ENCODE results near the gene ALDH1A2. TPM values are rescaled to one million over a fixed set of nuclear protein-coding genes. Genes with fewer than 3 reads are reported as not detected.

The ALDH1A2 gene
- total and polyA plus RNA-seq, 5 donors: 14.7 to 71.0 (median 60.2) TPM

GRCh38 chr15:57951328-57951932, 114.1 kb downstream of the ALDH1A2 start:
- intact Hi-C loops (cut with DNase I): no loop called here
- no peak for DNase-seq
- Histone ChIP-seq H3K4me3 (ENCODE audit: low read length) (no peak overlapping the region), H3K27me3 (ENCODE audit: control insufficient read depth, insufficient read depth) (no peaks in the 10 kb centered on the region), H3K9me3 (ENCODE audit: control insufficient read depth, low read length) (no peaks in the 10 kb centered on the region), H3K27ac (ENCODE audit: low read length) (no peak overlapping the region), H3K4me1 (ENCODE audit: control insufficient read depth, insufficient read depth, low read length) (peaks cover 6% of the 10 kb centered on the region)
- WGBS: 83% methylated on average over 7 of the region's 7 CpGs
- no peak for ATAC-seq

GRCh38 chr15:57950381-57950946, 115.0 kb downstream of the ALDH1A2 start:
- no peak for DNase-seq
- ATAC-seq: no peak
- peaks cover 6% of the 10 kb centered on the region for H3K4me1 ChIP-seq (ENCODE audit: control insufficient read depth, insufficient read depth, low read length)
- H3K27ac ChIP-seq (ENCODE audit: low read length): no peak overlapping the region
- WGBS: 69% methylated on average over 8 of the region's 8 CpGs
- H3K27me3 ChIP-seq (ENCODE audit: control insufficient read depth, insufficient read depth): no peaks in the 10 kb centered on the region
- no peaks in the 10 kb centered on the region for H3K9me3 ChIP-seq (ENCODE audit: control insufficient read depth, low read length)
- intact Hi-C loops (cut with DNase I): no loop called here
- H3K4me3 ChIP-seq (ENCODE audit: low read length): no peak overlapping the region

GRCh38 chr15:57949374-57949943, 116.1 kb downstream of the ALDH1A2 start:
- Histone ChIP-seq H3K9me3 (ENCODE audit: control insufficient read depth, low read length) (no peaks in the 10 kb centered on the region), H3K27ac (ENCODE audit: low read length) (no peak overlapping the region), H3K4me3 (ENCODE audit: low read length) (no peak overlapping the region), H3K4me1 (ENCODE audit: control insufficient read depth, insufficient read depth, low read length) (peaks cover 6% of the 10 kb centered on the region), H3K27me3 (ENCODE audit: control insufficient read depth, insufficient read depth) (no peaks in the 10 kb centered on the region)
- intact Hi-C loops (cut with DNase I): no loop called here
- DNase-seq (no peak), ATAC-seq (no peak)
- 93% methylated on average over 3 of the region's 3 CpGs for WGBS

DNA sequence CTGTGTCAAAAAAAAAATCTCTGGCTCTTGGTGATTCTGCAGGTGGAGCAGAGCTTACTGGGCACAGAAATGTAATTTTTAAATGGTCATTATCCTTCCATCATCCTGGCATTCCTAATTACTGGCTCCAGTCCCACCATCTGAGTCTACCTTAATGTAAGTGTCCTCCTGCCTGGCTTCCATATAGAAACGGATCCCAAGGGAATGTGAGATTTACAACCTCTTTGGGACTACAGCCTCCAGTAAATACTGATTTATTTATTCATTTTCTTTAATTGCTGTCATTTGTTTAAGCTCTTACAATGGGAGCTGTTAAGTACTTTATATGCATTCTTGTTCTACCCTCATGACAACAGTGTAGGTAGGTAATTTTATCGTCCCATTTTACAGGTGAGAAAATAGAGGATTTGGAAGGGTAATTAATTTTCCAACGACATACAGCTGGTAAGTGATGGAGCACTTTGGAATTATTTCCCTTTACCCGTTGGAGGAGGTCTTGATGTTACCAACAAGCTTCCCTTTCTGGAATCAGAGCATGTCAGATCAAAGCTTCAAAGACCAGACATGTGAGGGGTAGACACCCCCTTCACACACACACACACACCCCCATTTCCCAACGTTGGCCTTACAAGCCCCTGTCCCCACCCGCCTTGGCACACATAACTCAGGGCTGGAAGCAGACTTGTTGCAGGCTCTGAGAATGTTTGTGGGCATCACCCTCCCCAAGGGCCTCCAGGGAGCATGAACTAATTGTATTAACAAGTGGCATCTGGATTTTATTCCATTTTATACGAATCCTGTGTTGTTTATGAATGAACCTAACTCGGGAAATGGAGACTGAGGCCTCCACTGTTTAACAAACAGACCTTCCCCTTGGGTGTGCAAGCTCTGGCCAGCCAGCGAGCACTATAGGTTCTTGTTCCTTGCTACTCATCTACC, 116.9 kb downstream of the ALDH1A2 start:
- ATAC-seq (no peak), DNase-seq (no peak)
- 79% methylated on average over 9 of the region's 9 CpGs for WGBS
- H3K27ac ChIP-seq (ENCODE audit: low read length): no peak overlapping the region
- no peaks in the 10 kb centered on the region for H3K27me3 ChIP-seq (ENCODE audit: control insufficient read depth, insufficient read depth)
- no peaks in the 10 kb centered on the region for H3K9me3 ChIP-seq (ENCODE audit: control insufficient read depth, low read length)
- no peak overlapping the region for H3K4me3 ChIP-seq (ENCODE audit: low read length)
- intact Hi-C loops (cut with DNase I): no loop called here
- peaks cover 4% of the 10 kb centered on the region for H3K4me1 ChIP-seq (ENCODE audit: control insufficient read depth, insufficient read depth, low read length)

GRCh38 chr15:57947781-57948180, 117.7 kb downstream of the ALDH1A2 start:
- intact Hi-C loops (cut with DNase I): no loop called here
- DNase-seq: peak; percentile 66 to 91 (median 87)
- Histone ChIP-seq H3K27me3 (ENCODE audit: control insufficient read depth, insufficient read depth) (no peaks in the 10 kb centered on the region), H3K4me3 (ENCODE audit: low read length) (no peak overlapping the region), H3K4me1 (ENCODE audit: control insufficient read depth, insufficient read depth, low read length) (peaks cover 3% of the 10 kb centered on the region), H3K27ac (ENCODE audit: low read length) (no peak overlapping the region), H3K9me3 (ENCODE audit: control insufficient read depth, low read length) (no peaks in the 10 kb centered on the region)
- 44% methylated on average over 3 of the region's 3 CpGs for WGBS
- peak; percentile 82 to 91 for ATAC-seq

DNA sequence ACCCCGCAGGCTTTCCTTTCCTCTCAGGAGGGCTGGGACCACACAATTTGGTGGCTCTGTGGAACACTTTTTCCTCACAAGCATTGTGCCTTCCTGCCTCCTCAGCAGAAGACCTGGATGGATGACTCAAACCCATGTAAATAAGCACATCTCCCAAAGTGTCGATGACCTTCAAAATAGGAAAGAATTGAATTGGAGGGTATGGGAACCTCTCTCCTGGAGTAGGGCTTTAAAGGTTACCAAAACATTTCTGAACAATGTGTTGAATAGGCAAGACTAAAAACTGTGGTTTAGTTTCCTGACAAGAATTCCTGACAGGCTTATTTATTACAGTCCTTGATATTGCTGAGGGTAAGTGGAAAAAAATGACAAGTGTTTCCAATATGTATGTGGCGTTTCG, 118.2 kb downstream of the ALDH1A2 start:
- WGBS: 59% methylated on average over 4 of the region's 4 CpGs
- DNase-seq (no peak), ATAC-seq (peak in 1 of 2 donors; percentile 82)
- Histone ChIP-seq H3K9me3 (ENCODE audit: control insufficient read depth, low read length) (no peaks in the 10 kb centered on the region), H3K4me1 (ENCODE audit: control insufficient read depth, insufficient read depth, low read length) (peaks cover 3% of the 10 kb centered on the region), H3K4me3 (ENCODE audit: low read length) (no peak overlapping the region), H3K27me3 (ENCODE audit: control insufficient read depth, insufficient read depth) (no peaks in the 10 kb centered on the region), H3K27ac (ENCODE audit: low read length) (no peak overlapping the region)
- intact Hi-C loops (cut with DNase I): no loop called here

DNA sequence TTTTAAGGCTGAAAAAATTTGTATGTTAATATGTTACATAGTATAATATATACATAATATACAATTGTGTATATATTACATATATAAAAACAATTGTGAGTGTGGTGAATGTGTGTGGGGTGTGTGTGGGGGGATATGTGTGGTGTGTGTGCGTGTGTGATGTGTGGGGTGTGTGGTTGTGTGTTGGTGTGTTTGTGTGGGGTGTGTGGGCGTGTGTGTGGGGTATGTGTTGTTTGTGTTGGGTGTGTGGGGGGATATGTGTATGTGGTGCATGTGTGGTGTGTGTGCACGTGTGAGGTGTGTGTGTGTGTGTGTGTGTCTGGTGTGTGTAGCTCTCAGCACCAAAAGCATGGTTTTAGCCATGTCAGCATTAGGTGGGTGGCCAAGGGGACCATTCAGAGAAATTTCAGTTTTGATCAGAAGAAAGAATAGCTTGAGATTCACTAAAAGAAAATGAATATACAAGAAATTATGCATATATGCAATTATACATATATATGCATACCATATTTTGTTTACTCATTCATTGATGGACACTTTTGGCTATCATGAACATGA, 118.9 kb downstream of the ALDH1A2 start:
- WGBS: 93% methylated on average over 3 of the region's 3 CpGs
- Histone ChIP-seq H3K4me3 (ENCODE audit: low read length) (no peak overlapping the region), H3K4me1 (ENCODE audit: control insufficient read depth, insufficient read depth, low read length) (peaks cover 3% of the 10 kb centered on the region), H3K27ac (ENCODE audit: low read length) (no peak overlapping the region), H3K9me3 (ENCODE audit: control insufficient read depth, low read length) (no peaks in the 10 kb centered on the region), H3K27me3 (ENCODE audit: control insufficient read depth, insufficient read depth) (no peaks in the 10 kb centered on the region)
- DNase-seq: no peak
- no peak for ATAC-seq
- intact Hi-C loops (cut with DNase I): no loop called here

GRCh38 chr15:57945616-57946015, 119.9 kb downstream of the ALDH1A2 start:
- H3K27me3 ChIP-seq (ENCODE audit: control insufficient read depth, insufficient read depth): no peaks in the 10 kb centered on the region
- DNase-seq (no peak), ATAC-seq (no peak)
- 72% methylated on average over 2 of the region's 2 CpGs for WGBS
- no peaks in the 10 kb centered on the region for H3K9me3 ChIP-seq (ENCODE audit: control insufficient read depth, low read length)
- intact Hi-C loops (cut with DNase I): no loop called here
- no peak overlapping the region for H3K4me3 ChIP-seq (ENCODE audit: low read length)
- peaks cover 3% of the 10 kb centered on the region for H3K4me1 ChIP-seq (ENCODE audit: control insufficient read depth, insufficient read depth, low read length)
- H3K27ac ChIP-seq (ENCODE audit: low read length): no peak overlapping the region

- H3K4me1 ChIP-seq (ENCODE audit: control insufficient read depth, insufficient read depth, low read length): no peaks in the 10 kb centered on the region
- no peaks in the 10 kb centered on the region for H3K9me3 ChIP-seq (ENCODE audit: control insufficient read depth, low read length)
- H3K4me3 ChIP-seq (ENCODE audit: low read length): no peak overlapping the region
- ATAC-seq: no peak
- WGBS: 78% methylated on average over 3 of the region's 3 CpGs
- no peaks in the 10 kb centered on the region for H3K27me3 ChIP-seq (ENCODE audit: control insufficient read depth, insufficient read depth)
- intact Hi-C loops (cut with DNase I): no loop called here
- no peak overlapping the region for H3K27ac ChIP-seq (ENCODE audit: low read length)
- no peak for DNase-seq
Observed at GRCh38 chr15:57943754-57944420, 121.6 kb downstream of the ALDH1A2 start.

DNA sequence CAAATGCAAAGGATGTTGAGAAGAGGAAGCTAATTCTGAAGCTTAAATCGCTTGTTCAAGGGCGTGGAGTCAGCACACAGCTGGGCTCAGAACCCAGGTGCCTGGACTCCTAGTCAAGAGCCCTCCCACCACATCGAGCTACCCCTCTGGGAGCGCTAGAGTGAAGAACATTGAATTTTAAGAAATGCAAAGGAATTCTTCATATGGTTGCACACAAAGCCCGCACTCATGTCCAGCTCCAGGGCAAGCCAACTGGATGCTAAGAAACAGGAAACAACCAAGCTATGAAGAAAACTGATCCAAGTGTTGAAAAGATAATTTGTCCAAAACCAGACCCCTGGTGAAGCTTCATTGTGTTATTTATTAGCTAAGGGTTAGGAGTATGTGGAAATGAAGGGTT, 122.3 kb downstream of the ALDH1A2 start:
- intact Hi-C loops (cut with DNase I): no loop called here
- H3K4me1 ChIP-seq (ENCODE audit: control insufficient read depth, insufficient read depth, low read length): no peaks in the 10 kb centered on the region
- no peak overlapping the region for H3K27ac ChIP-seq (ENCODE audit: low read length)
- H3K9me3 ChIP-seq (ENCODE audit: control insufficient read depth, low read length): no peaks in the 10 kb centered on the region
- H3K4me3 ChIP-seq (ENCODE audit: low read length): no peak overlapping the region
- H3K27me3 ChIP-seq (ENCODE audit: control insufficient read depth, insufficient read depth): no peaks in the 10 kb centered on the region
- DNase-seq (no peak), ATAC-seq (no peak)
- 87% methylated on average over 5 of the region's 5 CpGs for WGBS

Data from right cardiac atrium (tissue), 5 donors.